ENCODE measurements around the gene CDCP1.
A peak's percentile ranks its signal among the peaks of the same experiment; 100 is the strongest.

The CDCP1 gene

DNA sequence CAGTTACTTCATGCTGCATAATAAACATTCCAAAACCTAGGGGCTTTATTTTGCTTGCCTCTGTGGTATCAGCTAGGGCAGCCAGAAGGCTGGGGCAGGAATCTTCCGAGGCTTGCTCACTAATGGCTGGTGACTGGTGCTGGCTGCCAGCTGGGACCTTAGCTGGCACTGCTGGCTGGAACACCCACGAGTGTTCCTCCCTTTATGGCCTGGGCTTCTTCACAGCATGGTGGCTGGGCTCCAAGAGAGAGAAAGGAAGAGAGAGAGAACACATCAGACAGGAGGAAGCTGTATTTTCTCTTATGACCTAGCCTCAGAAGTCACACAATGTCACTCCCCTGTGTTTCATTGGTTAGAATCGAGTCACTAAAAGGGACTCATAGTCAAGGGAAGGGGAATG lies 23.9 kb upstream of the CDCP1 start:
- no peak for DNase-seq (ENCODE audit: low spot score)
- no peak for TF ChIP-seq CTCF (IDR thresholded peaks at IDR 0.05)
- no peak overlapping the region for H3K4me3 ChIP-seq
- H3K27ac ChIP-seq = no peak overlapping the region

DNA sequence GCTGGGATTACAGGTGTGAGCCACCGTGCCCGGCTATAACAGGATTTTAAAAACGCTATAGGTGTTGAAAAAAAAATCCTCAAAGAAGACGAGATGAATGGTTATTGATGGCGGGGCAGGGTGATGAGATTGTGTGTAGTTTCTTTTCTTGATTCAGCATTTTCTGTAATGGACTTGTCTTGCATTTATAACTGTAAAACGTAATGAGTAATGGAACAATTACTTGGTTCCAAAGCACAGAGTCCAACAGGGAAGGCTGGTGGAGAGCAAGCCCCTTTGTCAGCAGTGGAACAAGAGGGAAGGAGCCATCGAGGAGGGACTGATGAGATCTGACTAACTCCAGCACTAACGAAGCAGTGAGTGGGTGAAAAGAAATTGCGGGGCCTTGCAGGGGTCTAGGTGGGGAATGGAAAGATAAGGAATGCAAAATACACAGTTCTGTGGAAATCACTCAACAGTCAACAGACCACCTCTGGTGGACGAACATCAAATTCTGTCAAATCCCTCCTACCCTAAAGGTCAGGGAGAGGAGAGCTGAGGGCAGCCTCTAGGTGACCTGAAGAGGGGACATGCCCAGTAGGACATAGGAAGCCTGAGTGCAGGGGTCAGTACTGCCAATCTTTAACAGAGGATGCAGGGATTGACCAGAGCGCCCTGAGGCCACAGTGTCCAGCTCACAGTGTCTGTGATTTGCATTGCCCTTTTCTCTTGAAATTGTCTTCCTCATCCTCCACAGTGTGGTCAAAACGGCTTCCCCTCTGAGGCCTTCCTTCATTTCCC lies 23.1 kb upstream of the CDCP1 start:
- DNase-seq (ENCODE audit: low spot score) = no peak
- Histone ChIP-seq H3K27ac (no peak overlapping the region), H3K4me3 (no peak overlapping the region)
- no peak for TF ChIP-seq CTCF (IDR thresholded peaks at IDR 0.05)

GRCh38 chr3:45168451-45168850 lies 22.3 kb upstream of the CDCP1 start:
- DNase-seq (ENCODE audit: low spot score) = no peak
- no peak overlapping the region for H3K27ac ChIP-seq
- no peak for TF ChIP-seq CTCF (IDR thresholded peaks at IDR 0.05)
- H3K4me3 ChIP-seq = no peak overlapping the region

- peak overlapping the region; percentile 42 for H3K4me3 ChIP-seq
- peak overlapping the region in 1 of 2 donors; percentile 28 for H3K27ac ChIP-seq
- TF ChIP-seq CTCF (IDR thresholded peaks at IDR 0.05) = no peak
- DNase-seq (ENCODE audit: low spot score) = peak; percentile 77
Measured at GRCh38 chr3:45167011-45167911, 21.1 kb upstream of the CDCP1 start.

DNA sequence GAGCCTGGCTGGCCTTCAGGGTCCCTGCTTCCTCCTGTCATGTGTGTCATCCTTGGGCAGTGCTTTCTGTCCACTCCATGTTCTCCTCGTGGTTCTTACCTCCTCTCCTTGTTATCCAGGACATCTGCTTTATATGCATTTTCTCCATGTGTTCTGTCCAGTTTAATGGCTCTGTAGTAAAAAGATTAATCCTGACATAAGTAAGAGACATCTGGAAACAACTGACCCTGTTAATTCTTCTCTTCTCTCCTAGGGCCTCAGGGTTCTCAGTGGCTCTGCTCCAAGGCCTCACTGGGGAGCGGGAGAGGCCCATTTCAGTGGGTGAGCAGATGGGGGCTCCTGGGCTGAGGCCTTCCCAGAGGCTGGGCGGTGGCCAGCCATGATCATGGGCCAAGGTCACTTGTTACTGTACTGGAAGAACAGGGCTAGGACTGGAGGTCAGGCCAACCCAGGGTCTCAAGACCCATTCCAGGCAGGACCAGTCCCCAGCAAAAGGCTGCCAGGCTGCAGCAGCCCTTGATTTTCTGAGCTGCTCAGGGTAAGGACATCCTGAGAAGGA lies 20.2 kb upstream of the CDCP1 start:
- Histone ChIP-seq H3K27ac (no peak overlapping the region), H3K4me3 (no peak overlapping the region)
- no peak for TF ChIP-seq CTCF (IDR thresholded peaks at IDR 0.05)
- no peak for DNase-seq (ENCODE audit: low spot score)

DNA sequence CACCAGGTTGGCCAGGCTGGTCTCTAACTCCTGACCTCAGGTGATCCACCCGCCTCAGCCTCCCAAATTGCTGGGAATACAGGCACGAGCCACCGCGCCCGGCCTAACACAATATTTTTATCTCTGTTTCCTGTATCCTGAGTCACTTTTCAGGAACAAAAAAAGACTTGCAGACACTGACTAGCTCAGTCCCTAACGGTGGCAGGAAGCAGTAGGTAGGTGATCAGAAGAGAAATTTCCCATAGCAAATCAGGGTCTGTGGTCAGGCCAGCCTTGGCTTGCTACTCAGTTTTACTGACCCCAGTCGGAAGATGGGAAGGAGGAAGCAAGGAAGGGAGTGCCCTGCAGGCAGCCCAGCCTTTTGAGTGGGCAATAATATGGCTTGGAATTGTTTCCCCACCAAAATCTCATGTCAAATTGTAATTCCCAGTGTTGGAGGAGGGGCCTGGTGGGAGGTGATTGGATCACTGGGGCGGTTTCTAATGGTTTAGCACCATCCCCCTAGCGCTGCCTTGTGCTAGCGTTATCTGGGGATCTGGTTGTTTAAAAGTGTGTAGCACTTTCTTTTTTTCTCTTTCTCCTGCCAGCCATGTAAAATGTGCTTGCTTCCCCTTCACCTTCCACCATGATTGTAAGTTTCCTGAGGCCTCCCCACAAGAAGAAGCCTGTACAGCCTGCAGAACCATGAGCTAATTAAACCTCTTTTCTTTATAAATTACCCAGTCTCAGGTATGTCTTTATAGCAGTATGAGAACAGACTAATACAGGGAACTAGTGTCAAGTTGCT lies 19.5 kb upstream of the CDCP1 start:
- H3K27ac ChIP-seq = no peak overlapping the region
- no peak for TF ChIP-seq CTCF (IDR thresholded peaks at IDR 0.05)

More for the DNA sequence above, 19.5 kb upstream of the CDCP1 start:
- DNase-seq (ENCODE audit: low spot score) = no peak
- no peak overlapping the region for H3K4me3 ChIP-seq

All from coronary artery (tissue), 2 donors.